ENCODE data around the gene YEATS4. TPM values are rescaled to one million over a fixed set of nuclear protein-coding genes. Genes with fewer than 3 reads are reported as not detected.

Gene YEATS4
- polyA plus RNA-seq, 1 experiment: 9.1 TPM

GRCh38 chr12:69431591-69432222, 72.2 kb downstream of the YEATS4 start:
- ChIA-PET CTCF (no interaction called here), POLR2A (no interaction called here)
- no peak for DNase-seq (ENCODE audit: low read depth)
- Histone ChIP-seq H3K36me3 (ENCODE audit: control insufficient read depth, insufficient read depth, low read length) (no peaks in the 10 kb centered on the region), H3K27me3 (ENCODE audit: control insufficient read depth, insufficient read depth, low read length) (peaks cover 2% of the 10 kb centered on the region; the same call in 1 of the 2 replicates), H3K4me3 (ENCODE audit: low read depth, low read length) (no peak overlapping the region)
- TF ChIP-seq, protein P1, sequence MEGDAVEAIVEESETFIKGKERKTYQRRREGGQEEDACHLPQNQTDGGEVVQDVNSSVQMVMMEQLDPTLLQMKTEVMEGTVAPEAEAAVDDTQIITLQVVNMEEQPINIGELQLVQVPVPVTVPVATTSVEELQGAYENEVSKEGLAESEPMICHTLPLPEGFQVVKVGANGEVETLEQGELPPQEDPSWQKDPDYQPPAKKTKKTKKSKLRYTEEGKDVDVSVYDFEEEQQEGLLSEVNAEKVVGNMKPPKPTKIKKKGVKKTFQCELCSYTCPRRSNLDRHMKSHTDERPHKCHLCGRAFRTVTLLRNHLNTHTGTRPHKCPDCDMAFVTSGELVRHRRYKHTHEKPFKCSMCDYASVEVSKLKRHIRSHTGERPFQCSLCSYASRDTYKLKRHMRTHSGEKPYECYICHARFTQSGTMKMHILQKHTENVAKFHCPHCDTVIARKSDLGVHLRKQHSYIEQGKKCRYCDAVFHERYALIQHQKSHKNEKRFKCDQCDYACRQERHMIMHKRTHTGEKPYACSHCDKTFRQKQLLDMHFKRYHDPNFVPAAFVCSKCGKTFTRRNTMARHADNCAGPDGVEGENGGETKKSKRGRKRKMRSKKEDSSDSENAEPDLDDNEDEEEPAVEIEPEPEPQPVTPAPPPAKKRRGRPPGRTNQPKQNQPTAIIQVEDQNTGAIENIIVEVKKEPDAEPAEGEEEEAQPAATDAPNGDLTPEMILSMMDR (IDR thresholded peaks at IDR 0.05; ENCODE audit: insufficient read depth, low read depth, low read length): no peak

GRCh38 chr12:69433653-69434052, 74.1 kb downstream of the YEATS4 start:
- ChIA-PET CTCF (no interaction called here), POLR2A (no interaction called here)
- TF ChIP-seq, protein P1 (IDR thresholded peaks at IDR 0.05; ENCODE audit: insufficient read depth, low read depth, low read length): no peak
- H3K36me3 ChIP-seq (ENCODE audit: control insufficient read depth, insufficient read depth, low read length): no peaks in the 10 kb centered on the region
- H3K4me3 ChIP-seq (ENCODE audit: low read depth, low read length): no peak overlapping the region
- H3K27me3 ChIP-seq (ENCODE audit: control insufficient read depth, insufficient read depth, low read length): peaks cover 2% of the 10 kb centered on the region; the same call in 1 of the 2 replicates
- DNase-seq (ENCODE audit: low read depth): no peak

GRCh38 chr12:69435644-69436043, 76.1 kb downstream of the YEATS4 start:
- peaks cover 2% of the 10 kb centered on the region; the same call in 1 of the 2 replicates for H3K27me3 ChIP-seq (ENCODE audit: control insufficient read depth, insufficient read depth, low read length)
- H3K36me3 ChIP-seq (ENCODE audit: control insufficient read depth, insufficient read depth, low read length): no peaks in the 10 kb centered on the region
- CTCF ChIA-PET: interaction anchor here (1.0 kb wide), 1 partner anchor 47 kb away, joined by 3 read pairs; no protein-coding TSS in a partner anchor
- POLR2A ChIA-PET: no interaction called here
- TF ChIP-seq, protein P1 (IDR thresholded peaks at IDR 0.05; ENCODE audit: insufficient read depth, low read depth, low read length): no peak
- H3K4me3 ChIP-seq (ENCODE audit: low read depth, low read length): no peak overlapping the region
- DNase-seq (ENCODE audit: low read depth): peak; percentile 1

GRCh38 chr12:69437073-69437472, 77.5 kb downstream of the YEATS4 start:
- CTCF ChIA-PET: no interaction called here

DNA sequence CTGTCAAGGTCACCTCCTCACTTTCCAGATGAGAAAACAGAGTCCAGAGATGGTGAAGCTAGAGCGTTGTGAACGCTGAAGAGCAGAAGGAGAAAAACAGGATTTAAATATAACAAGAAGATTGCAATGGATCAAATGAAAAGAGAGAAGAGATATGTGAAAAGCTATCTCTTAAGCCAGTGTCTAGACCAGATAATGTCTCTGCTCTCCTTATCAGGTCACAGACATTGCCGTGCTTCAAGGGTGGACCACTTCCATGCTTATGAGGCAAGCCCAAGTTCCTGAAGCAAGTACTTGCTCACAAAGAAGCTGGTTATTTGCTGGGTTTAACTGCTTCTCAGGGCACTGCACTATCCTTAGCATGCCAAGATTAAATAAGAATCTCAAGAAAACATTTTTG, 79.0 kb downstream of the YEATS4 start:
- no peaks in the 10 kb centered on the region for H3K36me3 ChIP-seq (ENCODE audit: control insufficient read depth, insufficient read depth, low read length)
- TF ChIP-seq, protein P1 (IDR thresholded peaks at IDR 0.05; ENCODE audit: insufficient read depth, low read depth, low read length): no peak
- ChIA-PET CTCF (no interaction called here), POLR2A (no interaction called here)
- peaks cover 2% of the 10 kb centered on the region; the same call in 1 of the 2 replicates for H3K27me3 ChIP-seq (ENCODE audit: control insufficient read depth, insufficient read depth, low read length)
- no peak overlapping the region for H3K4me3 ChIP-seq (ENCODE audit: low read depth, low read length)
- DNase-seq (ENCODE audit: low read depth): no peak

More at GRCh38 chr12:69437073-69437472, 77.5 kb downstream of the YEATS4 start:
- no peak overlapping the region for H3K4me3 ChIP-seq (ENCODE audit: low read depth, low read length)
- H3K27me3 ChIP-seq (ENCODE audit: control insufficient read depth, insufficient read depth, low read length): peaks cover 2% of the 10 kb centered on the region; the same call in 1 of the 2 replicates
- POLR2A ChIA-PET: no interaction called here
- no peaks in the 10 kb centered on the region for H3K36me3 ChIP-seq (ENCODE audit: control insufficient read depth, insufficient read depth, low read length)
- DNase-seq (ENCODE audit: low read depth): no peak
- TF ChIP-seq, protein P1 (IDR thresholded peaks at IDR 0.05; ENCODE audit: insufficient read depth, low read depth, low read length): no peak
